WTC11 (cell line): ENCODE results near the gene CGB8. TPM values are rescaled to one million over a fixed set of nuclear protein-coding genes. Genes with fewer than 3 reads are reported as not detected.
"Not testable (repeated sequence)": the region's sequence is repeated elsewhere in the genome, so short reads cannot be mapped to it uniquely, and the experiment has no call there.

Experiments
- ATAC-seq: fragments of 200-7000 bp; cut with Tn5 transposase; 2 replicates; pipeline ENCODE4 v1.10.0; 2021; ENCODE audit warnings: mild to moderate bottlenecking, moderate library complexity
- CTCF ChIA-PET: fragments of 300-600 bp; sonication (Branson Sonifier 250); formaldehyde crosslinking; loops from one replicate; lab custom pipeline; 2021; ENCODE audit warnings: antibody characterized with exemption; lab: Charles Lee
- POLR2A ChIA-PET: fragments of 350-600 bp; sonication (Branson Sonifier 250); formaldehyde crosslinking; loops from one replicate; lab custom pipeline; 2021; ENCODE audit warnings: antibody characterized with exemption; lab: Charles Lee
- DNase-seq: peaks from one replicate; pipeline ENCODE4 v3.0.0; 2021; ENCODE audit warnings: low spot score
- H3K27ac Mint-ChIP-seq: 2 replicates; pipeline ENCODE4 v1.8.0; 2021; ENCODE audit warnings: mixed read lengths
- H3K27me3 Mint-ChIP-seq: 2 replicates; pipeline ENCODE4 v1.8.0; 2021; ENCODE audit warnings: low read depth, mild to moderate bottlenecking, moderate library complexity, mixed read lengths
- H3K36me3 Mint-ChIP-seq: 2 replicates; pipeline ENCODE4 v1.8.0; 2021; ENCODE audit warnings: mixed read lengths
- H3K4me1 Mint-ChIP-seq: 2 replicates; pipeline ENCODE4 v1.8.0; 2022; ENCODE audit warnings: mixed read lengths
- H3K4me3 Mint-ChIP-seq: 2 replicates; pipeline ENCODE4 v1.8.0; 2021; ENCODE audit warnings: mild to moderate bottlenecking, moderate library complexity, mixed read lengths
- H3K9me3 Mint-ChIP-seq: 2 replicates; pipeline ENCODE4 v1.8.0; 2021; ENCODE audit warnings: mixed read lengths
- AFF4 ChIP-seq: sonication (generic); formaldehyde crosslinking; IDR thresholded peaks from 2 replicates; pipeline ENCODE4 v1.8.1; 2023; ENCODE audit warnings: mild to moderate bottlenecking, missing genetic modification reagents, borderline replicate concordance
- AR ChIP-seq: fragments of 250-450 bp; sonication (Bioruptor Pico); IDR thresholded peaks from 2 replicates; pipeline ENCODE4 v1.9.0; 2021; ENCODE audit warnings: mild to moderate bottlenecking
- ARID4B ChIP-seq: sonication (generic); formaldehyde crosslinking; IDR thresholded peaks from 2 replicates; pipeline ENCODE4 v1.8.0; 2023; ENCODE audit warnings: missing genetic modification reagents, mild to moderate bottlenecking, borderline replicate concordance
- ESRRA ChIP-seq: sonication (generic); formaldehyde crosslinking; IDR thresholded peaks from 2 replicates; pipeline ENCODE4 v1.8.1; 2022; ENCODE audit warnings: mild to moderate bottlenecking, missing genetic modification reagents, borderline replicate concordance
- ETV6 ChIP-seq: sonication (generic); formaldehyde crosslinking; IDR thresholded peaks from 2 replicates; pipeline ENCODE4 v1.8.1; 2022; ENCODE audit warnings: mild to moderate bottlenecking, missing genetic modification reagents
- FOXP1 ChIP-seq: sonication (generic); formaldehyde crosslinking; IDR thresholded peaks from 2 replicates; pipeline ENCODE4 v1.8.0; 2022; ENCODE audit warnings: missing genetic modification reagents, mild to moderate bottlenecking, moderate library complexity, borderline replicate concordance
- FOXP4 ChIP-seq: sonication (generic); formaldehyde crosslinking; IDR thresholded peaks from 2 replicates; pipeline ENCODE4 v1.8.0; 2022; ENCODE audit warnings: mild to moderate bottlenecking, missing genetic modification reagents
- PRRX2 ChIP-seq: fragments of 250-450 bp; sonication (Bioruptor Pico); IDR thresholded peaks from 2 replicates; pipeline ENCODE4 v1.8.0; 2021; ENCODE audit warnings: mild to moderate bottlenecking
- RELA ChIP-seq: sonication (generic); formaldehyde crosslinking; IDR thresholded peaks from 2 replicates; pipeline ENCODE4 v1.8.1; 2022; ENCODE audit warnings: missing genetic modification reagents, mild to moderate bottlenecking, borderline replicate concordance
- TCF7 ChIP-seq: sonication (generic); formaldehyde crosslinking; IDR thresholded peaks from 2 replicates; pipeline ENCODE4 v1.8.0; 2022; ENCODE audit warnings: mild to moderate bottlenecking, low read depth, missing genetic modification reagents, moderate library complexity
- TP53 ChIP-seq: sonication (generic); formaldehyde crosslinking; IDR thresholded peaks from 2 replicates; pipeline ENCODE4 v1.8.1; 2023; ENCODE audit warnings: mild to moderate bottlenecking, missing genetic modification reagents
- ZNF219 ChIP-seq: sonication (generic); formaldehyde crosslinking; IDR thresholded peaks from 2 replicates; pipeline ENCODE4 v1.8.0; 2023; ENCODE audit warnings: missing genetic modification reagents, mild to moderate bottlenecking, borderline replicate concordance
- ZNF263 ChIP-seq: sonication (generic); formaldehyde crosslinking; IDR thresholded peaks from 2 replicates; pipeline ENCODE4 v1.8.1; 2022; ENCODE audit warnings: low read depth, mild to moderate bottlenecking, moderate library complexity, missing genetic modification reagents
- ZNF512 ChIP-seq: sonication (generic); formaldehyde crosslinking; IDR thresholded peaks from 2 replicates; pipeline ENCODE4 v1.8.1; 2022; ENCODE audit warnings: missing genetic modification reagents, borderline replicate concordance
- total RNA-seq: library from RNA; stranded (reverse); gene quantifications from 3 replicates; pipeline ENCODE4 v1.2.3, GENCODE V29; 2021

Gene CGB8
- total RNA-seq, 1 experiment from 2014 or later, result 0.31 TPM

- CTCF ChIA-PET, result interaction anchor here (1.3 kb wide), 1 partner anchor 130 kb away, joined by 3 read pairs; no protein-coding TSS in a partner anchor
- TF ChIP-seq TCF7 (no peak), ZNF263 (CRISPR knock-in tag) (no peak), ZNF219 (CRISPR knock-in tag) (no peak), ESRRA (CRISPR knock-in tag) (no peak), TP53 (CRISPR knock-in tag) (no peak), PRRX2 (no peak), ETV6 (CRISPR knock-in tag) (no peak), ZNF512 (CRISPR knock-in tag) (no peak), ARID4B (CRISPR knock-in tag) (no peak), FOXP4 (no peak), RELA (CRISPR knock-in tag) (no peak)
- TF ChIP-seq, all 79 proteins: peak for 0
- Mint-ChIP-seq H3K9me3 (peaks cover 3% of the 10 kb centered on the region; the same call in 1 of the 2 replicates), H3K4me3 (no peak overlapping the region), H3K27ac (no peak overlapping the region), H3K36me3 (no peaks in the 10 kb centered on the region), H3K27me3 (peaks cover 44% of the 10 kb centered on the region), H3K4me1 (peaks cover 4% of the 10 kb centered on the region)
- ATAC-seq (no peak), DNase-seq (no peak)
- POLR2A ChIA-PET, result no interaction called here
Measured at GRCh38 chr19:49080392-49080791, 31.5 kb upstream of the CGB8 start.

- POLR2A ChIA-PET, result interaction anchor here (0.6 kb wide), 1 partner anchor 26 kb away, joined by 9 read pairs; no protein-coding TSS in a partner anchor
- peak; percentile 61 for DNase-seq
- CTCF ChIA-PET, result interaction anchor here (0.6 to 2.8 kb wide), 16 partner anchors 9 to 150 kb away, joined by 3 to 38 read pairs (median 12); partner anchors contain the start of genes CGB2, CGB7, GYS1 and LHB
- H3K4me3 Mint-ChIP-seq, H3K27ac Mint-ChIP-seq, H3K36me3 Mint-ChIP-seq, H3K4me1 Mint-ChIP-seq, H3K9me3 Mint-ChIP-seq, ATAC-seq: not testable (repeated sequence)
- H3K27me3 Mint-ChIP-seq, result peaks cover 74% of the 10 kb centered on the region
Measured at GRCh38 chr19:49074869-49075268, 26.0 kb upstream of the CGB8 start.

- Mint-ChIP-seq H3K9me3 (peaks cover 8% of the 10 kb centered on the region), H3K36me3 (no peaks in the 10 kb centered on the region), H3K4me3 (peak overlapping the region; percentile 68), H3K27ac (no peak overlapping the region), H3K4me1 (peaks cover 8% of the 10 kb centered on the region; the same call in 1 of the 2 replicates), H3K27me3 (peaks cover 78% of the 10 kb centered on the region)
- ATAC-seq (peak; percentile 23; the same call in 1 of the 2 replicates), DNase-seq (peak; percentile 68)
- ChIA-PET POLR2A (no interaction called here), CTCF (interaction anchor here (0.6 to 2.8 kb wide), 28 partner anchors 9 to 152 kb away, joined by 3 to 38 read pairs (median 6); partner anchors contain the start of genes CGB2, CGB7, GYS1 and LHB)
- TF ChIP-seq AR (CRISPR knock-in tag), result no peak
- TF ChIP-seq AFF4, result no peak
- TF ChIP-seq FOXP1 (CRISPR knock-in tag), result no peak
Measured at GRCh38 chr19:49073514-49074378, 24.8 kb upstream of the CGB8 start.
